Fibroblast of lung (primary cell): ENCODE data around the gene TRIM3.

Experiments
- EZH2 ChIP-seq: IDR thresholded peaks from 2 replicates; pipeline ENCODE4 v1.5.1; 2012; ENCODE audit warnings: low read length, control low read depth, mild to moderate bottlenecking; ENCODE audit errors: missing control alignments
- TF ChIP-seq, protein P1 (sequence below), 2 donors: IDR thresholded peaks in 1 of 2; conservative IDR thresholded peaks in 1 of 2; 1 replicate in 1 of 2; 2 replicates in 1 of 2; pipeline ENCODE4 v1.5.1; 2011 to 2012; ENCODE audit warnings: low read length in 2 of 2, control low read depth in 1 of 2, inconsistent platforms in 1 of 2, low read depth in 1 of 2, mild to moderate bottlenecking in 1 of 2

DNA sequence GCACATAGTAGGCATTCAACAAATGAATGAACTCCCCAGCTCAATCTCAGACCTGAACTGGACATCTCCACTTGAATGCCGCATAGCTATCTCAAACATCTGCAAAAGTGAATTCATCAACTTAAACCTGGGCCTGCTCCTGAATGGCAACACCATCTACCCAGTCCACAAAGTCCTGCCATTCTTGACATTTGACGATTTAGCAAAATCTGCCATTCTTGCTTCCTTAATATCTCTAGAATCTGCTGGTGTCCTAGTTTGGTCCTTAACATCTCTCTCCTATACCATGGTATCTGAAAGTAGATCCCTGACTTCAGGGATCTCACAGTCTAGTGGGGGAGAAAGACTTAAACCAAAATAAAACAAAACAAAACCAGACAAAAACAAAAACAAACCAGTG, 20.6 kb downstream of the TRIM3 start:
- TF ChIP-seq, protein P1, sequence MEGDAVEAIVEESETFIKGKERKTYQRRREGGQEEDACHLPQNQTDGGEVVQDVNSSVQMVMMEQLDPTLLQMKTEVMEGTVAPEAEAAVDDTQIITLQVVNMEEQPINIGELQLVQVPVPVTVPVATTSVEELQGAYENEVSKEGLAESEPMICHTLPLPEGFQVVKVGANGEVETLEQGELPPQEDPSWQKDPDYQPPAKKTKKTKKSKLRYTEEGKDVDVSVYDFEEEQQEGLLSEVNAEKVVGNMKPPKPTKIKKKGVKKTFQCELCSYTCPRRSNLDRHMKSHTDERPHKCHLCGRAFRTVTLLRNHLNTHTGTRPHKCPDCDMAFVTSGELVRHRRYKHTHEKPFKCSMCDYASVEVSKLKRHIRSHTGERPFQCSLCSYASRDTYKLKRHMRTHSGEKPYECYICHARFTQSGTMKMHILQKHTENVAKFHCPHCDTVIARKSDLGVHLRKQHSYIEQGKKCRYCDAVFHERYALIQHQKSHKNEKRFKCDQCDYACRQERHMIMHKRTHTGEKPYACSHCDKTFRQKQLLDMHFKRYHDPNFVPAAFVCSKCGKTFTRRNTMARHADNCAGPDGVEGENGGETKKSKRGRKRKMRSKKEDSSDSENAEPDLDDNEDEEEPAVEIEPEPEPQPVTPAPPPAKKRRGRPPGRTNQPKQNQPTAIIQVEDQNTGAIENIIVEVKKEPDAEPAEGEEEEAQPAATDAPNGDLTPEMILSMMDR (conservative IDR thresholded peaks at IDR 0.05 in 1 of 2, IDR thresholded peaks at IDR 0.05 in 1 of 2; ENCODE audit: low read depth in 1 of 2, low read length in 2 of 2) = no peak
- no peak for TF ChIP-seq EZH2
